ENCODE measurements around the gene IMMP1L. TPM values are rescaled to one million over a fixed set of nuclear protein-coding genes. Genes with fewer than 3 reads are reported as not detected.

IMMP1L gene
- 35.5 TPM for total RNA-seq

GRCh38 chr11:31509429-31510345 lies at the start of gene IMMP1L, which contains the start of gene ELP4:
Gene IMMP1L, minus strand, starts transcription at chr11:31509622. Its CDS starts 46,346 bp downstream, at chr11:31463276.
Gene ELP4, plus strand, starts transcription at chr11:31509767. Its CDS starts 18 bp downstream, at chr11:31509785.

Other genes with a start within 250 kb of the IMMP1L start
- gene DCDC1, start 139.9 kb downstream of the IMMP1L start, total RNA-seq: 11.1 TPM
- 31.8 TPM for gene DNAJC24, start 139.8 kb downstream of the IMMP1L start, total RNA-seq
- gene ELP4, start 145 bp upstream of the IMMP1L start, total RNA-seq: 37.6 TPM

All from diencephalon (tissue), 1 donor.